IPS DF 6.9 (cell line): ENCODE data around the gene FOXN1.

ENCODE experiments used
- DNase-seq: peaks from one replicate; pipeline ENCODE4 v3.0.0-alpha.2; 2013; ENCODE audit warnings: low read depth, low spot score
- H3K27ac ChIP-seq: one replicate; pipeline ENCODE4 v1.5.1; 2013; ENCODE audit warnings: low read length, control low read depth
- H3K27me3 ChIP-seq: 2 replicates; pipeline ENCODE4 v1.6.1; 2013; ENCODE audit warnings: mild to moderate bottlenecking, low read length; ENCODE audit not compliant: control insufficient read depth, insufficient read depth
- H3K36me3 ChIP-seq: 2 replicates; pipeline ENCODE4 v1.6.1; 2013; ENCODE audit warnings: low read length; ENCODE audit not compliant: control insufficient read depth, insufficient read depth
- H3K4me1 ChIP-seq: 2 replicates; pipeline ENCODE4 v1.6.1; 2013; ENCODE audit warnings: low read length; ENCODE audit not compliant: control insufficient read depth, insufficient read depth
- H3K4me3 ChIP-seq: 2 replicates; pipeline ENCODE4 v1.5.1; 2013; ENCODE audit warnings: mild to moderate bottlenecking, low read length
- H3K9me3 ChIP-seq: 2 replicates; pipeline ENCODE4 v1.6.1; 2013; ENCODE audit warnings: low read length, inconsistent platforms; ENCODE audit not compliant: control insufficient read depth, insufficient read depth
- WGBS: extraction: QIAGEN DNeasy Blood & Tissue Kit; methylation state at CpG from one replicate; pipeline ENCODE4 v1.1.7; 2013; ENCODE audit warnings: mixed read lengths, missing lambda C conversion rate; ENCODE audit not compliant: insufficient read length, insufficient coverage; 5-methylcytosine and 5-hydroxymethylcytosine counted together

Gene FOXN1

GRCh38 chr17:28524476-28525424 lies 18.6 kb downstream of the FOXN1 start:
- Histone ChIP-seq H3K4me1 (0 out of 2 replicates have a peak, but pooled peaks cover 1% of the 10 kb centered on the region), H3K36me3 (no peaks in the 10 kb centered on the region; the same call in 1 of the 2 replicates), H3K9me3 (no peaks in the 10 kb centered on the region), H3K27ac (no peak overlapping the region), H3K27me3 (no peaks in the 10 kb centered on the region), H3K4me3 (no peak overlapping the region)
- no CpG with 5 or more reads among the region's 25 CpGs for WGBS
- no peak for DNase-seq

- no peak overlapping the region for H3K4me3 ChIP-seq
- no peak overlapping the region for H3K27ac ChIP-seq
- H3K4me1 ChIP-seq = no peaks in the 10 kb centered on the region
- H3K9me3 ChIP-seq = no peaks in the 10 kb centered on the region
- no peak for DNase-seq
- WGBS = no CpG with 5 or more reads among the region's 8 CpGs
- H3K36me3 ChIP-seq = no peaks in the 10 kb centered on the region
- H3K27me3 ChIP-seq = no peaks in the 10 kb centered on the region
Measured at GRCh38 chr17:28526381-28526780, 20.2 kb downstream of the FOXN1 start.

GRCh38 chr17:28527181-28527681 lies 21.1 kb downstream of the FOXN1 start:
- Histone ChIP-seq H3K27ac (no peak overlapping the region), H3K9me3 (no peaks in the 10 kb centered on the region), H3K4me3 (no peak overlapping the region), H3K27me3 (no peaks in the 10 kb centered on the region), H3K4me1 (no peaks in the 10 kb centered on the region), H3K36me3 (no peaks in the 10 kb centered on the region)
- no peak for DNase-seq
- no CpG with 5 or more reads among the region's 2 CpGs for WGBS

- Histone ChIP-seq H3K9me3 (no peaks in the 10 kb centered on the region), H3K36me3 (no peaks in the 10 kb centered on the region), H3K4me1 (no peaks in the 10 kb centered on the region), H3K4me3 (no peak overlapping the region), H3K27ac (no peak overlapping the region), H3K27me3 (no peaks in the 10 kb centered on the region)
- no CpG with 5 or more reads among the region's 2 CpGs for WGBS
- no peak for DNase-seq
Measured at GRCh38 chr17:28527859-28528258, 21.7 kb downstream of the FOXN1 start.

GRCh38 chr17:28528327-28529012 lies 22.3 kb downstream of the FOXN1 start:
- Histone ChIP-seq H3K36me3 (no peaks in the 10 kb centered on the region), H3K4me1 (no peaks in the 10 kb centered on the region), H3K27ac (no peak overlapping the region), H3K27me3 (no peaks in the 10 kb centered on the region), H3K9me3 (no peaks in the 10 kb centered on the region), H3K4me3 (no peak overlapping the region)
- no CpG with 5 or more reads among the region's 9 CpGs for WGBS
- DNase-seq = no peak

- Histone ChIP-seq H3K4me1 (no peaks in the 10 kb centered on the region), H3K36me3 (no peaks in the 10 kb centered on the region), H3K9me3 (no peaks in the 10 kb centered on the region), H3K27me3 (no peaks in the 10 kb centered on the region), H3K27ac (no peak overlapping the region), H3K4me3 (no peak overlapping the region)
- no peak for DNase-seq
- no CpG with 5 or more reads among the region's 3 CpGs for WGBS
Measured at GRCh38 chr17:28529013-28529400, 22.9 kb downstream of the FOXN1 start.

GRCh38 chr17:28530250-28530649 lies 24.1 kb downstream of the FOXN1 start:
- Histone ChIP-seq H3K4me1 (no peaks in the 10 kb centered on the region), H3K4me3 (no peak overlapping the region), H3K9me3 (no peaks in the 10 kb centered on the region), H3K27ac (no peak overlapping the region), H3K36me3 (no peaks in the 10 kb centered on the region), H3K27me3 (no peaks in the 10 kb centered on the region)
- WGBS = no CpG with 5 or more reads among the region's 4 CpGs
- no peak for DNase-seq

- H3K4me3 ChIP-seq = no peak overlapping the region
- no peak for DNase-seq
- no peak overlapping the region for H3K27ac ChIP-seq
- no peaks in the 10 kb centered on the region for H3K27me3 ChIP-seq
- WGBS = no CpG with 5 or more reads among the region's 7 CpGs
- no peaks in the 10 kb centered on the region for H3K4me1 ChIP-seq
- H3K36me3 ChIP-seq = no peaks in the 10 kb centered on the region
- no peaks in the 10 kb centered on the region for H3K9me3 ChIP-seq
Measured at GRCh38 chr17:28530926-28531325, 24.8 kb downstream of the FOXN1 start.

- no peaks in the 10 kb centered on the region for H3K4me1 ChIP-seq
- H3K27ac ChIP-seq = no peak overlapping the region
- DNase-seq = no peak
- no CpG with 5 or more reads among the region's 7 CpGs for WGBS
- no peaks in the 10 kb centered on the region for H3K27me3 ChIP-seq
- no peak overlapping the region for H3K4me3 ChIP-seq
- no peaks in the 10 kb centered on the region for H3K9me3 ChIP-seq
- H3K36me3 ChIP-seq = no peaks in the 10 kb centered on the region
Measured at GRCh38 chr17:28532050-28532960, 26.2 kb downstream of the FOXN1 start.
